Transverse colon (tissue), 3 donors: ENCODE results near the gene PBOV1.

Source experiments
- POLR2A ChIP-seq: fragments of 450-650 bp; IDR thresholded peaks from one replicate; pipeline ENCODE4 v1.6.1; 2016; ENCODE audit warnings: antibody characterized with exemption, mild to moderate bottlenecking, moderate library complexity
- TF ChIP-seq, protein P1 (sequence below), 5 experiments: fragments of 200-600 bp in 3 of 5; fragments of 450-650 bp in 2 of 5; sonication (generic) in 3 of 5; IDR thresholded peaks; 1 replicate in 2 of 5; 2 replicates in 3 of 5; pipeline ENCODE4 v1.5.1; 2016 to 2017; ENCODE audit warnings: antibody characterized with exemption in 5 of 5, inconsistent platforms in 3 of 5, mild to moderate bottlenecking in 2 of 5, moderate library complexity in 1 of 5

DNA sequence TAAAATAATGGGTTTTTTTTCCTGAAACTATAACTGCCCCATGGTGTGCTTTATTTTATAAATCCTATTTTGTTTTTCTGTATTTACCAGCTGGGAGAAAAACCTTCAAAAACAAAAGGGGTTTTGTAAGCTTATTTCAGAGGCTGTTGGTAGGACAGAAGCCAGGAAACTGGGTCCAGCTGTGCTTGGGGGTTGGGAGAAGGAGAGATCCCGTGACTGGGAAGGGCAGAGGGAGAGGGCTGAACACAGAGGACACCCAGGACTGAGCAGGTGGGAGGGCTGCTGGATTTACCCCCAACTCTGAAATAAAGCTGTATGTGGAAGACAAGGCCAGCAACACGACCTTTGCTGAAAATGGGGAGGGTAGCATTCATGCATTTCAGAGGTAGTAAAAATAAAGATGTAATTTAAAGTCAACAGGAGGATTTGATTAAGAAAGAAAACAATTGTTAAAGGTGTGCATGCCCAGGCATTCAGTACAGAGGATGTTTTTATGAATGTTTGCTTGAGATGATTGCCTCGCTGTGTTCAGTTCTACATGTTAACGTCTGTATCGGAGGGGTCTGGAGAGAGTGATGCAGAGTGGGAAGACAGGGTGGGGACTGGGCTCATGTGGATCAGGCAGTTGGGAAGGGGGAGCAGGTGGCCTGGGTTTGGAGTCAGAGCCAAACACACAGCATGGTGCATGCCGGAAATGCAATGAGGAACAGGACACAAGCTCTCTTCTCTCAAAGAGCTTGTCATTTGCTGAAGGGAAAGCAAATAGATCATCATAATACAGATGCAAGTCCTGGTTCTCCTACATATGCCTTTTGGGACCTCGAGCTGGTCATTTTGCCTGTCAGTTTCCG lies 35.1 kb downstream of the PBOV1 start:
- TF ChIP-seq POLR2A, result no peak
- TF ChIP-seq, protein P1, sequence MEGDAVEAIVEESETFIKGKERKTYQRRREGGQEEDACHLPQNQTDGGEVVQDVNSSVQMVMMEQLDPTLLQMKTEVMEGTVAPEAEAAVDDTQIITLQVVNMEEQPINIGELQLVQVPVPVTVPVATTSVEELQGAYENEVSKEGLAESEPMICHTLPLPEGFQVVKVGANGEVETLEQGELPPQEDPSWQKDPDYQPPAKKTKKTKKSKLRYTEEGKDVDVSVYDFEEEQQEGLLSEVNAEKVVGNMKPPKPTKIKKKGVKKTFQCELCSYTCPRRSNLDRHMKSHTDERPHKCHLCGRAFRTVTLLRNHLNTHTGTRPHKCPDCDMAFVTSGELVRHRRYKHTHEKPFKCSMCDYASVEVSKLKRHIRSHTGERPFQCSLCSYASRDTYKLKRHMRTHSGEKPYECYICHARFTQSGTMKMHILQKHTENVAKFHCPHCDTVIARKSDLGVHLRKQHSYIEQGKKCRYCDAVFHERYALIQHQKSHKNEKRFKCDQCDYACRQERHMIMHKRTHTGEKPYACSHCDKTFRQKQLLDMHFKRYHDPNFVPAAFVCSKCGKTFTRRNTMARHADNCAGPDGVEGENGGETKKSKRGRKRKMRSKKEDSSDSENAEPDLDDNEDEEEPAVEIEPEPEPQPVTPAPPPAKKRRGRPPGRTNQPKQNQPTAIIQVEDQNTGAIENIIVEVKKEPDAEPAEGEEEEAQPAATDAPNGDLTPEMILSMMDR (IDR thresholded peaks at IDR 0.05), result no peak
